Osteoblast (primary cell): Measurements from ENCODE around the gene EGR2. TPM values are rescaled to one million over a fixed set of nuclear protein-coding genes. Genes with fewer than 3 reads are reported as not detected.

ENCODE experiments used
- DNase-seq: peaks from one replicate; pipeline ENCODE4 v3.0.0; 2011; ENCODE audit warnings: low spot score, mixed read lengths; ENCODE audit not compliant: insufficient read length; ENCODE audit errors: missing footprints
- H2AFZ ChIP-seq: 2 replicates; pipeline ENCODE4 v1.6.0; 2011; ENCODE audit warnings: mild to moderate bottlenecking, low read length
- H3K27ac ChIP-seq: 2 replicates; pipeline ENCODE4 v1.5.1; 2011; ENCODE audit warnings: mild to moderate bottlenecking, low read depth, low read length, moderate library complexity
- H3K27me3 ChIP-seq: 2 replicates; pipeline ENCODE4 v1.6.0; 2012; ENCODE audit warnings: mild to moderate bottlenecking, control low read depth, inconsistent platforms, low read length, moderate library complexity; ENCODE audit not compliant: insufficient read depth
- H3K36me3 ChIP-seq: 2 replicates; pipeline ENCODE4 v1.5.1; 2011; ENCODE audit warnings: mild to moderate bottlenecking, low read length, control low read depth, moderate library complexity; ENCODE audit not compliant: insufficient read depth
- H3K4me1 ChIP-seq: 2 replicates; pipeline ENCODE4 v1.5.1; 2011; ENCODE audit warnings: mild to moderate bottlenecking, low read length, control low read depth, moderate library complexity; ENCODE audit not compliant: insufficient read depth
- H3K4me2 ChIP-seq: 2 replicates; pipeline ENCODE4 v1.6.0; 2011; ENCODE audit warnings: mild to moderate bottlenecking, low read length; ENCODE audit not compliant: insufficient read depth
- H3K4me3 ChIP-seq: fragments of 200-600 bp; sonication (generic); 3 replicates; pipeline ENCODE4 v1.5.1; 2012; ENCODE audit warnings: mild to moderate bottlenecking, low read length, inconsistent platforms; ENCODE audit not compliant: insufficient read depth
- H3K79me2 ChIP-seq: 2 replicates; pipeline ENCODE4 v1.6.0; 2012; ENCODE audit warnings: mild to moderate bottlenecking, low read length, control low read depth, inconsistent platforms; ENCODE audit not compliant: insufficient read depth
- H3K9me3 ChIP-seq: 2 replicates; pipeline ENCODE4 v1.5.1; 2011; ENCODE audit warnings: low read depth, low read length, control low read depth
- H4K20me1 ChIP-seq: 2 replicates; pipeline ENCODE4 v1.6.0; 2012; ENCODE audit warnings: mild to moderate bottlenecking, low read length, control low read depth; ENCODE audit not compliant: insufficient read depth
- CTCF ChIP-seq: IDR thresholded peaks from 2 replicates; pipeline ENCODE4 v1.5.1; 2011; ENCODE audit warnings: mild to moderate bottlenecking, low read depth, low read length, moderate library complexity; ENCODE audit errors: extremely low read depth
- total RNA-seq: library from RNA; depleted of rRNA; stranded (reverse); fragments of >200 nt; gene quantifications from 2 replicates; pipeline ENCODE4 v1.2.3, GENCODE V29; 2012

The EGR2 gene
- total RNA-seq, 1 donor, result 3.6 TPM

DNA sequence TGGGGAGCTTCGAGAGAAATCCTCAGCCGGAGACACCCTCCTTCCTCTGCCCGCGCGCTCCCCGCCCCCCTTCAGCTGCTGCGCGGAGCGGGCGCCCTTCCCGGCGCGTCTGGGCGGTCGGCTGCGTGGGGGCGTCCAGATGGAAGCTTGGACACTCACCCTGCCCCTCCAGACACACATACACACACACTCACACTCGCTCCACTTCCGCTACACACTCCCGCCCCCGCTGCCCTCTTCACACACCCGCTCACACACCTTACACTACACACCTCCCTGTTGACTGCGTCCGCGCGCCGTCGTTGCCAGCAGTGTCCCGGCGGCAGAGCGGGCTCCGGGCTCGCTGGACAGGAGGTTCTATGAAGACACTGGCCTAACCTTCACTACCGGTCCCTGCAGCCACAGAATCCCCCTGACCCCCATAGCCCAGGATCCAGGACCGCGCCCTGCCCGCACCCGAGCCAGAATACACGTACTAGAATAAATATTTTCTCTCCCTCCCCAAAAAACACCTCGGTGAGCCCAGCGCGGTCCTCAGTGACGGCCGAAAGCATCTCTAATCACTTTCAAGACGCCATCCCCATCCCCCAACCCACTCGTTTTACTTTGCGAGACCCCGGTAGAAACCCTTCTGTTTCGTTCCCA lies 1.1 kb upstream of the EGR2 start:
- Histone ChIP-seq H3K36me3 (no peaks in the 10 kb centered on the region), H3K27me3 (peaks cover 47% of the 10 kb centered on the region), H3K4me3 (peak overlapping the region; percentile 83), H2AFZ (peak overlapping the region; percentile 72), H3K27ac (peak overlapping the region; percentile 30), H3K4me1 (peaks cover 26% of the 10 kb centered on the region), H3K4me2 (peak overlapping the region; percentile 96), H3K79me2 (peaks cover 4% of the 10 kb centered on the region), H3K9me3 (no peaks in the 10 kb centered on the region), H4K20me1 (peaks cover 6% of the 10 kb centered on the region)
- TF ChIP-seq CTCF, result no peak
- peak; percentile 88 for DNase-seq

DNA sequence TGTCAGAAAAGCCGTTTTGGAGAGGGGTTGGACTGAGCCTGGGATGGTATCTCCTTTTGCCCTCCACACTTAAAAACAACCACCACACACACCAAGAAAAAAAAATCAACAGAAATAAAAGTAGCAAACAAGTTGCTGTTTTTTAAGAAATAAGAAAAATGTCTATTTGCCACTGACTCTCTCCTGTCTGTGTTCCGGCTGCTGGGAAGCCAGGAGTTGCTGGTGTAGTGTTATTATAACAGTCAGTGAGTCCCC lies 163 bp downstream of the EGR2 start:
- Histone ChIP-seq H3K4me2 (peak overlapping the region; percentile 96), H4K20me1 (peaks cover 6% of the 10 kb centered on the region), H3K4me1 (peaks cover 26% of the 10 kb centered on the region), H3K4me3 (peak overlapping the region; percentile 83), H3K79me2 (peaks cover 4% of the 10 kb centered on the region), H2AFZ (peak overlapping the region; percentile 76), H3K27me3 (peaks cover 42% of the 10 kb centered on the region), H3K36me3 (no peaks in the 10 kb centered on the region), H3K27ac (peak overlapping the region; percentile 30), H3K9me3 (no peaks in the 10 kb centered on the region)
- DNase-seq, result no peak
- TF ChIP-seq CTCF, result no peak

- no peak for TF ChIP-seq CTCF
- Histone ChIP-seq H3K9me3 (no peaks in the 10 kb centered on the region), H3K4me1 (peaks cover 26% of the 10 kb centered on the region), H4K20me1 (peaks cover 11% of the 10 kb centered on the region), H2AFZ (peak overlapping the region; percentile 76), H3K36me3 (no peaks in the 10 kb centered on the region), H3K4me2 (peak overlapping the region; percentile 96), H3K79me2 (peaks cover 4% of the 10 kb centered on the region), H3K27ac (peak overlapping the region; percentile 30), H3K27me3 (peaks cover 37% of the 10 kb centered on the region), H3K4me3 (peak overlapping the region; percentile 83)
- peak; percentile 90 for DNase-seq
Observed at GRCh38 chr10:62815381-62816075, 638 bp downstream of the EGR2 start.

- Histone ChIP-seq H3K79me2 (peaks cover 4% of the 10 kb centered on the region), H3K9me3 (no peaks in the 10 kb centered on the region), H3K27ac (no peak overlapping the region), H2AFZ (peak overlapping the region; percentile 50), H3K4me2 (peak overlapping the region; percentile 96), H3K4me3 (peak overlapping the region; percentile 83), H3K4me1 (peaks cover 26% of the 10 kb centered on the region), H4K20me1 (peaks cover 13% of the 10 kb centered on the region), H3K36me3 (no peaks in the 10 kb centered on the region), H3K27me3 (peaks cover 31% of the 10 kb centered on the region)
- peak; percentile 84 for DNase-seq
- no peak for TF ChIP-seq CTCF
Observed at GRCh38 chr10:62814756-62815380, 1.3 kb downstream of the EGR2 start.
